ENCODE data around the gene CNPY3.

GRCh38 chr6:42935322-42935721, 6.0 kb downstream of the CNPY3 start:
- TF ChIP-seq GATA2 (IDR thresholded peaks at IDR 0.05; ENCODE audit: low read depth, low read length) (no peak), GATA3 (IDR thresholded peaks at IDR 0.05; ENCODE audit: low read depth, low read length) (no peak)

Data from SH-SY5Y (cell line).